Stimulated activated CD8-positive, alpha-beta memory T cell treated with anti-CD3 and anti-CD28 coated beads, Interleukin-7, amount 100 ng/mL, for 1 hour (primary cell): Measurements from ENCODE around the gene HID1.

Source experiments
- DNase-seq, 2 donors: peaks; one replicate each; pipeline ENCODE4 v3.0.0-alpha.2; 2020; ENCODE audit warnings: low read depth in 2 of 2

The HID1 gene

GRCh38 chr17:74950207-74950606 lies 22.4 kb downstream of the HID1 start:
- no peak for DNase-seq

DNA sequence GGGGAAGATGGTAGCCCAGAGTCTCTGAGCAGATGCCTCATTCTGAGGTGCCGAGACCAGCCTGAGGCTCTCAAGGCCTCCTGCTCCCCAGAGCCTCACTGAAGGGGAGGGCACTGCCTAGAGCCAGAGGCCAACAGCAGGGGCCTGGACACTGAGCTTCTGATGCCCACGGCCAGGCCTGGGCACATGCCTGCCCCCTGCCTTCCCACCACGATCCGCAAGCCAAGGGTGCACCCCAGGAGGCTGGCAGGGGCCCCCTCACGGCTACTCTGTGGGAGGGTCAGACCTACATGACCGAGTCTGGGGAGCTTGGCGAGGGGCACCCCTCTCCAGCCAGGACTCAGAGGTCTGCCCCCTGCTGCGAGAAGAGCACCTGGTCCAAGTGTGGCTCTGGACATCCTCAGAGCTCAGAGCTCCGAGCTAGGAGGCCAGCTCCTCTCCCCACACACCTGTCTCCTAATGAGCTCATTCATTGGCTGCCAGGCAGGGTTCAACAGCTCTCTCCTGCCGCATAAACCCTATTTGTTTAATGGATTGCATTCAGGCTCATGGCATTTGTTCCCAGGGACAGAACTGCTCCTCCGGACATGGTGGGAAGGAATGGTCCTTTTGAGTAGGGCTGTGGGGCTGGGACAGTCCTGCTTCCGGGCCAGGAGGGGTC lies 23.0 kb downstream of the HID1 start:
- DNase-seq = no peak

DNA sequence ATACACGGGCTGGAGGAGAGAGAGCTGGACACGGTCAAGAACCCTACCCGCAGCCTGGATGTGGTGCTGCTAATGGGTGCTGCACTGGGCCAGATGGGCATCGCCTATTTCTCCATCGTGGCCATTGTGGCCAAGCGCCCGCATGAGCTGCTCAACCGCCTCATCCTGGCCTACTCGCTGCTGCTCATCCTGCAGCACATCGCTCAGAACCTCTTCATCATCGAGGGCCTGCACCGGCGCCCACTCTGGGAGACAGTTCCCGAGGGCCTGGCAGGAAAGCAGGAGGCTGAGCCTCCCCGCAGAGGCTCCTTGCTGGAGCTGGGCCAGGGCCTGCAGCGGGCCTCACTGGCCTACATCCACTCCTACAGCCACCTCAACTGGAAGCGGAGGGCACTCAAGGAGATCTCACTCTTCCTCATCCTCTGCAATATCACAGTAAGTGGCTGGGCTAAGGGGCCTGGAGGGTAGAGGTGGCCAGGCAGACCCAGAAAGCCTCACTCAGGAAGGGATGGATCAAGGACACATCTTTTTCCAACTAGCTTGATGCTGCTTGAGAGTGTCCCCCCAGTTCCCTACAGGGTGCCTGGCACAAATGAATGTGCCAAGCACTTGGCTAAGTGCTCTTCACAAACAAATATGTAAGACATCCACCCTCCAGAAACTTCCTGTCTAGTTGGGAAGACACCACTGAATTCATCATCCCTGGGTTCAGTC lies 25.4 kb downstream of the HID1 start:
- DNase-seq = no peak

DNA sequence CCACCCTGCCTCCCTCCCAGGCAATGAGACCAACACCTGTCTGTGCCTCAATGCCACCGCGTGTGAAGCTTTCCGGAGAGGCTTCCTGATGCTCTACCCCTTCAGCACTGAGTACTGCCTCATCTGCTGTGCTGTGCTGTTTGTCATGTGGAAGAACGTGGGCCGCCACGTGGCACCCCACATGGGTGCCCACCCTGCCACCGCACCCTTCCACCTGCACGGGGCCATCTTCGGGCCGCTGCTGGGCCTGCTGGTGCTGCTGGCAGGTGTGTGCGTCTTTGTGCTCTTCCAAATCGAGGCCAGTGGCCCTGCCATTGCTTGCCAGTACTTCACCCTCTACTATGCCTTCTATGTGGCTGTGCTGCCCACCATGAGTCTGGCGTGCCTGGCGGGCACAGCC lies 25.9 kb downstream of the HID1 start:
- no peak for DNase-seq

GRCh38 chr17:74945543-74945942 lies 27.0 kb downstream of the HID1 start:
- DNase-seq = no peak

GRCh38 chr17:74943808-74944522 lies 28.6 kb downstream of the HID1 start:
- no peak for DNase-seq

GRCh38 chr17:74941128-74941725 lies 31.3 kb downstream of the HID1 start:
- DNase-seq = no peak

GRCh38 chr17:74939534-74939933 lies 33.0 kb downstream of the HID1 start:
- no peak for DNase-seq

DNA sequence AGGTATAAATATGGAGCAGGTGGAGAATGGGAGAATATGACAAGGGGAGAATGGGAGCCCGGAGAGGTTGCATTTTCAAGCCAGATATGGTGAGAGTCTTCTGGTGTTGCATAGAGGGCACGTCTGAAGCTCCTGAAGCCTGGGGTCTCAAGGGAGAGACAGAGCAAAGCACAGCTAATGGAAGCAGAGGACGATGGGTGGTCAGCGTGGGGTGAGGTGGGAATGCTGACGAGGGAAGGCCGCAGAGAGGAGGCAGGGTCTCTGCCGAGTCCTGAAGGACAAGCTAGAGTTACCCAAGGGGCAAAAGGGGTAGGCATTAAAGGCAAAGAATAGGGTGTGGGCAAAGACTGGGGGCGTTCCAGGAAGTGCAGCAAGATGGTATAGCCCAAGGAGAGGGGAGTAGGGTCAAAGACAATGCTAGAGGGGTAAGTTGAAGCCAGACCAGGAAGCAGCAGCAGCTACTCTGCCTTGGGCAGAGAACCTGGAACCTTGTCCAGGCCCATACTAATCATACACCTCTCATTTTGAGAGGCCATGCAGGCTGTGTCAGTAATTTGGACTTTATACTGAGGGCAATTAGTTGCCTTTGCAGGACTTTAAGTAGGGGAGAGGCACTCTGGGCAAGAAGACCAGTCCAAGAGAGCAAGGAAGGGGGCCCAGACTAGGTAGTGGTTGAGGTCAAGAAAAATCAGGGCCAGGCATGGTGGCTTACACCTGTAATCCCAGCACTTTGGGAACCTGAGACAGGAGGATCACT lies 34.2 kb downstream of the HID1 start:
- DNase-seq = no peak

DNA sequence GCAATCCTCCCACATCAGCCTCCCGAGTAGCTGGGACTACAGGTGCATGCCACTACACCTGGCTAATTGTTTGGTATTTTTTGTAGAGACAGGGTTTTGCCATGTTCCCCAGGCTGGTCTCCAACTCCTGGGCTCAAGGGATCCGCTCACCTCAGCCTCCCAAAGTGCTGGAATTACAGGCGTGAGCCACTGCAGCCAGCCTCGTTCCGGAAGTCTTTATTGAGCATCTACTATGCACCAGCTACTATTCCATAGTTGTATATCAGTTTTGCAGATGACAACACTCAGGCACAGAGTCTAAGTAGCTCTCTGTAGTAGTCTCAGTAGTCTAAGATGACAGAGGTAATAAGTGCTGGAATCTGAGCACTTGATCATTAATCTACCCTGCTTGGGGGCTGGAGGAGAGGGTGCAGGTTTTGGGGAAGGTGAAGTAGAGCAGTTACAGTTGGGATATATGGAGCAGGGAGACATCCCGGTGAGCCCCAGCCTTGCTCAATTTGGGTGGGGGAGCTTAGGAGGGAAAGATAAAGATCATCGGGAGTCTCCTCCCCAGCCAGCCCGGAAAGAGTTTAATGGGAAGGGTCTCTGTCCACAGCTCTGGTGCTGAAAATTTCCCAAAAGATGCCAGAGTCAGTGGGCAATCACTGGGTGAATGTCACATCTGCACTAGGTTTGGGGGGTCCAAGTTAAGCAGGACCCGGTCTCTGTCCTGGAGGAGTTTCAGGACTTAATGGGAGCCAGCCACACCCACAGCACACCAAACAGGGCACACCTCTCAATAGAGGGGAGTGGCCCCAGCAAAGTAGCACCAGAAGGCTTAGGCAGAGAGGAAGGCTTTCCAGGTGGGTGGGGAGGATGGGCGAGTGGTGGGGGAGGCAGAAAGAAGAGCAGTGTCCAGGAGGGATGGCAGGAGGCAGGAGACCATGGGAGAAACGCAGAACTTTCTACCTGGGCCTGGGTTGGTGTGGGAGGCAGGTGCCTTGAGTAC lies 35.2 kb downstream of the HID1 start:
- no peak for DNase-seq

DNA sequence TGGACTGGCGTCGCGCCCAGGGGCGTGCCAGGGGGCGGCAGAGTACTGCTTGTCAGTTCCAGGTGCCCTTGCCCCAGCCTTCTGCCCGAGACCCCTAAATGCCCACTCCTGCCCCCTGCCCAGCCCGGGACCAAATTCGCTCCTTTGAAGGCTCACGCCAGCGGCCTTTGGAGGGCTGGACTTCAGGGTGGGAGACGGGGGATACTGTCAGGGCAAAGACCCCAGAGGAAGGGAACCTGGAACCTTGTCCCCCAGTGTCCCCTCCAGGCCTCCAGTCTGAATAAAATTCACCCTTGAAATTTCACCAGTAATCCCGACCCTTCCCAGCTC lies 36.1 kb downstream of the HID1 start:
- DNase-seq = no peak

GRCh38 chr17:74935585-74936469 lies 36.7 kb downstream of the HID1 start, which contains the start of gene OTOP3:
Gene OTOP3 (plus strand): TSS chr17:74935898. CDS start chr17:74935922, 24 bp downstream.
- DNase-seq = no peak

DNA sequence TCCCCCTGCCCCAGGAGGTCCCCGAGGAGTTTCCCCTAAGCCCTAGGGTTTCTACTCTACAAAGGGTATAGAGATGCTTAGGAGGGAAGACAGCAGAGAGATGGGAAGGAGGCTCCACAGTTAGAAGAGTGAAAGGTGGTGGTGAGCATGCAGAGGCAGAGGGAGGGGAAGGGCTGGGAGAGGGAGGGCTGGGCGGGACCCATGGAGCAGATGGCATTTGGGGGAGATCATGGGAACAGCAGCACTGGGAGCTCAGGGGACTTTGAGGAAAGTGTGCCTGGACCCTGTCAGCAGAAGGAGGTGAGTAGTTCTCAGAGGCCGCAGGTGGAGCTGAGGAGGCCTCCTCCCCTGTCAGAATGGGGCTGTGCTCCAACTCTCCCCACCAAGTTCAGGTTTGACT lies 37.5 kb downstream of the HID1 start:
- no peak for DNase-seq

DNA sequence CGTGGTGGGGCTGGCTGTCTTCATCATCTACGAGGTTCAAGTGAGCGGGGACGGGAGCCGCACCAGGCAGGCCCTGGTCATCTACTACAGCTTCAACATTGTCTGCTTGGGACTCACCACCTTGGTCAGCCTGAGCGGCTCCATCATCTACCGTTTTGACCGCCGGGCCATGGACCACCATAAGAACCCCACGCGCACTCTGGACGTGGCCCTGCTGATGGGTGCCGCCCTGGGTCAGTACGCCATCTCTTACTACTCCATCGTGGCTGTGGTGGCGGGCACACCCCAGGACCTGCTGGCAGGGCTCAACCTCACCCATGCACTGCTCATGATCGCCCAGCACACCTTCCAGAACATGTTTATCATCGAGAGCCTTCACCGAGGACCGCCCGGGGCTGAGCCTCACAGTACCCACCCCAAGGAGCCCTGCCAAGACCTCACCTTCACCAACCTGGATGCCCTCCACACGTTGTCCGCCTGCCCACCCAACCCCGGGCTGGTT lies 42.0 kb downstream of the HID1 start:
- no peak for DNase-seq

- DNase-seq = no peak
Measured at GRCh38 chr17:74928786-74929185, 43.8 kb downstream of the HID1 start.

DNA sequence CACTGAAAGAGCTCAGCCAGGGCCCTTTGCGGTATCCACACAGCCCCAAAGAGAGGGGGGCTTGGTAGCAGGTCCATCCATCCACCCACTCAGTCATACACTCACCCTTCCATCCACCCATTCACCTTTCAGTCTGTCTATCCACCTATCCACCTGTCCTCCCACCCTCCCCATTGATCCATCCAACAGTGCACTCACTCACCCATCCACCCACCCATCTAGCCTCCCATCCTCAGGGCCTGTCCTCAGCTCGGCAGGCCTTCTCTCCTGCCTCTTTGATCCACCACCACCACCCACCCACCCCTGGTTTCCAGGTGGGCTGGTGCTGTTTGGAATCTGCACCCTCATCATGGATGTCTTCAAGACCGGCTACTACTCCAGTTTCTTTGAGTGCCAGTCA lies 47.3 kb downstream of the HID1 start:
- no peak for DNase-seq

- DNase-seq = no peak
Measured at GRCh38 chr17:74924250-74924948, 48.2 kb downstream of the HID1 start, which contains the start of gene OTOP2. Gene OTOP2 (plus strand): TSS chr17:74924273. CDS start chr17:74924633, 360 bp downstream.

GRCh38 chr17:74923538-74924249 lies 48.9 kb downstream of the HID1 start:
- peak; percentile 25 to 55 for DNase-seq
